Dedifferentiated amniotic fluid mesenchymal stem cell (primary cell): ENCODE data around the gene EML1.
A peak's percentile ranks its signal among the peaks of the same experiment; 100 is the strongest.

Source experiments
- DNase-seq: peaks from one replicate; pipeline ENCODE4 v3.0.0-alpha.2; 2016; ENCODE audit errors: extremely low spot score

The EML1 gene

GRCh38 chr14:99902925-99903324 is 109.7 kb downstream of the EML1 start:
- no peak for DNase-seq

GRCh38 chr14:99904506-99904905 is 111.3 kb downstream of the EML1 start:
- DNase-seq = no peak

GRCh38 chr14:99905121-99905520 is 111.9 kb downstream of the EML1 start:
- DNase-seq = no peak

GRCh38 chr14:99907761-99908652 is 114.8 kb downstream of the EML1 start:
- DNase-seq = no peak

- no peak for DNase-seq
These were observed 115.5 kb downstream of the EML1 start for GRCh38 chr14:99908653-99909250.

- no peak for DNase-seq
These were observed 116.4 kb downstream of the EML1 start for GRCh38 chr14:99909513-99910064.

GRCh38 chr14:99910337-99911309 is 117.4 kb downstream of the EML1 start:
- DNase-seq = peak; percentile 88

GRCh38 chr14:99915305-99916090 is 122.3 kb downstream of the EML1 start:
- DNase-seq = no peak

- DNase-seq = no peak
These were observed 122.8 kb downstream of the EML1 start for GRCh38 chr14:99916091-99916383.

GRCh38 chr14:99918781-99919180 is 125.6 kb downstream of the EML1 start:
- DNase-seq = no peak

GRCh38 chr14:99921425-99921824 is 128.2 kb downstream of the EML1 start:
- no peak for DNase-seq

- DNase-seq = no peak
These were observed 131.2 kb downstream of the EML1 start for GRCh38 chr14:99924379-99924778.

GRCh38 chr14:99925471-99925870 is 132.3 kb downstream of the EML1 start:
- no peak for DNase-seq

- DNase-seq = no peak
These were observed 135.8 kb downstream of the EML1 start for GRCh38 chr14:99928963-99929362.

GRCh38 chr14:99929601-99930000 is 136.4 kb downstream of the EML1 start:
- no peak for DNase-seq

- DNase-seq = no peak
These were observed 137.4 kb downstream of the EML1 start for GRCh38 chr14:99930420-99931274.

- DNase-seq = no peak
These were observed 138.1 kb downstream of the EML1 start for GRCh38 chr14:99931308-99931707.

- no peak for DNase-seq
These were observed 142.8 kb downstream of the EML1 start for GRCh38 chr14:99936056-99936455.

GRCh38 chr14:99936738-99937474 is 143.7 kb downstream of the EML1 start:
- no peak for DNase-seq
